ENCODE data around the gene MTSS2.

DNA sequence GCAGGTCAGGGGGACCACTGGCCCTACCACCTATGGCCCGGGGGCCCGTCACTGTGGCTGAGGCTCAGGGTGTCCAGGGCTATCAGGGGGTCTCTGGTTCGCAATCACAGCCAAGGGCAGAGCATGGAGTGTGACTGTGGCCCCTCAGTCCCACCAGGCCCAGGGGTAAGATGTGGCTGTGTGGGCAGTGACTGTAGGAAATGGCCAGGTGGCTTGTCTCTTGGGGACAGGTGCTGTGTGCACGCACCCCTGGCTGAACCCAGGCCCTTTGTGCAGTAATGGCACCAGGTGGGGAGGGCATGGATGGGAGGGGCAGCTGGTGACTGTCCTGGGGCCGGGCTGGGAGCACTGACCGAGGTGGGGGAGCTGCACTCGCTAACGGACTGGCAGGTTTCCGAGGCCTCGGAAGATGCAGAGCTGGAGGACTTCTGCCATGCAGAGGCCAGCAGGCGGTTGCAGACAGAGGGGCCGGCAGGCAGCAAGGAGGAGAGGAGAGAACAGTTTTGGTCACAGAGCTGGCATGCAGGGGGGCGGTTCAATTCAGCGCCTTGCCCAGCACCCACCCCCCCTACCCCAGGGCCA is 20.6 kb downstream of the MTSS2 start:
- TF ChIP-seq, protein P1, sequence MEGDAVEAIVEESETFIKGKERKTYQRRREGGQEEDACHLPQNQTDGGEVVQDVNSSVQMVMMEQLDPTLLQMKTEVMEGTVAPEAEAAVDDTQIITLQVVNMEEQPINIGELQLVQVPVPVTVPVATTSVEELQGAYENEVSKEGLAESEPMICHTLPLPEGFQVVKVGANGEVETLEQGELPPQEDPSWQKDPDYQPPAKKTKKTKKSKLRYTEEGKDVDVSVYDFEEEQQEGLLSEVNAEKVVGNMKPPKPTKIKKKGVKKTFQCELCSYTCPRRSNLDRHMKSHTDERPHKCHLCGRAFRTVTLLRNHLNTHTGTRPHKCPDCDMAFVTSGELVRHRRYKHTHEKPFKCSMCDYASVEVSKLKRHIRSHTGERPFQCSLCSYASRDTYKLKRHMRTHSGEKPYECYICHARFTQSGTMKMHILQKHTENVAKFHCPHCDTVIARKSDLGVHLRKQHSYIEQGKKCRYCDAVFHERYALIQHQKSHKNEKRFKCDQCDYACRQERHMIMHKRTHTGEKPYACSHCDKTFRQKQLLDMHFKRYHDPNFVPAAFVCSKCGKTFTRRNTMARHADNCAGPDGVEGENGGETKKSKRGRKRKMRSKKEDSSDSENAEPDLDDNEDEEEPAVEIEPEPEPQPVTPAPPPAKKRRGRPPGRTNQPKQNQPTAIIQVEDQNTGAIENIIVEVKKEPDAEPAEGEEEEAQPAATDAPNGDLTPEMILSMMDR (IDR thresholded peaks at IDR 0.05) = no peak
- no peak for TF ChIP-seq POLR2A (IDR thresholded peaks at IDR 0.05)

All from stomach (tissue), 4 donors.